HG03558 (cell line): ENCODE data around the gene STK16.

Source experiments
- ATAC-seq: cut with Tn5 transposase; IDR thresholded peaks from one replicate; pipeline ENCODE4 v1.9.1; 2021; ENCODE audit warnings: moderate number of reproducible peaks; ENCODE audit not compliant: unreplicated experiment; ENCODE audit errors: extremely low read depth

STK16 gene

GRCh38 chr2:219213026-219213415, 32.3 kb upstream of the STK16 start:
- no peak for ATAC-seq

- ATAC-seq: no peak
These were observed 31.7 kb upstream of the STK16 start for GRCh38 chr2:219213486-219214071.

- ATAC-seq: no peak
These were observed 31.1 kb upstream of the STK16 start for GRCh38 chr2:219214141-219214540.

- ATAC-seq: no peak
These were observed 30.5 kb upstream of the STK16 start for GRCh38 chr2:219214786-219215185.

- no peak for ATAC-seq
These were observed 29.3 kb upstream of the STK16 start for GRCh38 chr2:219215871-219216534.

GRCh38 chr2:219216535-219216915, 28.8 kb upstream of the STK16 start:
- ATAC-seq: no peak

GRCh38 chr2:219218217-219218731, 27.0 kb upstream of the STK16 start:
- ATAC-seq: no peak

GRCh38 chr2:219218732-219219701, 26.3 kb upstream of the STK16 start, which contains the start of gene ABCB6:
ABCB6 (minus strand) TSS chr2:219218958; CDS start chr2:219218673, 285 bp downstream.
- no peak for ATAC-seq

GRCh38 chr2:219219784-219220532, 25.3 kb upstream of the STK16 start:
- no peak for ATAC-seq

GRCh38 chr2:219220652-219221402, 24.5 kb upstream of the STK16 start:
- no peak for ATAC-seq

- ATAC-seq: no peak
These were observed 23.2 kb upstream of the STK16 start for GRCh38 chr2:219221957-219222518.

GRCh38 chr2:219223831-219224610, 21.3 kb upstream of the STK16 start:
- no peak for ATAC-seq

- ATAC-seq: no peak
These were observed 19.9 kb upstream of the STK16 start for GRCh38 chr2:219225350-219225749.

GRCh38 chr2:219228041-219228910, 17.0 kb upstream of the STK16 start:
- no peak for ATAC-seq

- ATAC-seq: no peak
These were observed 16.4 kb upstream of the STK16 start for GRCh38 chr2:219228911-219229304.

- peak; percentile 85 for ATAC-seq
These were observed 15.8 kb upstream of the STK16 start, which contains the start of the genes ANKZF1 and ATG9A for GRCh38 chr2:219229305-219230058. ANKZF1 (plus strand) TSS chr2:219229806; CDS start chr2:219230258, 452 bp downstream. ATG9A (minus strand) TSS chr2:219229636; CDS start chr2:219228024, 1,612 bp downstream.
